Measurements from ENCODE around the gene TUBB1. TPM values are rescaled to one million over a fixed set of nuclear protein-coding genes. Genes with fewer than 3 reads are reported as not detected.
A peak's percentile ranks its signal among the peaks of the same experiment; 100 is the strongest.

Gene TUBB1
- total RNA-seq, 2 donors from 2014 or later = not detected

DNA sequence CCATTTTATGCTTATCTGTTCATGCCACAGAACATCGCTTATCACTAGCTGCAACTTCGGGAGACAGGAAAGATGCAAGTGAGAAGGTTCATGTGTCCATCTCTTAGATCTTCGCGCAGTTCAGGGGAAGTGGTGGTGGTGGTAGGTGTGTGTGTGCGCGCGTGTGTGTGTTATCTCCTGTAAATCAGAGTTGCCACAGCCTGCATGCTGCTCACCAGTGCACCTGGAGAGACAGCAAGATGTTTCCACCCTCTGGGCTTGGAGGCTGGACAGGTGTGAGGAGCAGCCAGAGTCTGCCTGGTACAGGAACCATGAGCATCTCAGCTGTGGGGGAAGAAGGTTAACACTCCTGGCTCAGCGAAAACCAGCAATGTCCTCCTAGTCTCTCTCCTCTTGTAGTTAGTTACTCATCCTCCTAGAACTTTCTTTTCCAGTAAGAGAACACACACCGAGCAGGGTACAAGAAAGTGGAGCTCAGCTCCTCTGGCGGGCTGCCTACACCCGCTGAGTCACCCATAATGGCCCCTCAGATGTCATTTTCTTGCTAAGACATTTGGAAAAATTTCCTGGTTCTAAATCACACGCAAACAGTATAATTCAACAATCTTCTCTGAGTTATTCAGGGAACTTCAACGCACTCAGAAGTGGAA lies 5.1 kb upstream of the TUBB1 start:
- Mint-ChIP-seq H3K27ac (no peak overlapping the region), H3K36me3 (no peaks in the 10 kb centered on the region), H3K27me3 (no peaks in the 10 kb centered on the region), H3K4me3 (no peak overlapping the region), H3K9me3 (no peaks in the 10 kb centered on the region), H3K4me1 (ENCODE audit: low read depth in 2 of 2) (peaks cover 33 to 40% of the 10 kb centered on the region in 2 donors)
- DNase-seq (ENCODE audit: low spot score) (no peak), ATAC-seq (peak in 1 of 2 donors; percentile 24)

- DNase-seq (ENCODE audit: low spot score) = no peak
- Mint-ChIP-seq H3K27ac (no peak overlapping the region), H3K4me3 (no peak overlapping the region), H3K27me3 (no peaks in the 10 kb centered on the region), H3K4me1 (ENCODE audit: low read depth in 2 of 2) (peaks cover 33 to 43% of the 10 kb centered on the region in 2 donors), H3K9me3 (no peaks in the 10 kb centered on the region), H3K36me3 (no peaks in the 10 kb centered on the region)
- ATAC-seq = no peak
Observed at GRCh38 chr20:59014680-59015389, 4.4 kb upstream of the TUBB1 start.

GRCh38 chr20:59015411-59015810 lies 3.8 kb upstream of the TUBB1 start:
- Mint-ChIP-seq H3K27ac (no peak overlapping the region), H3K4me3 (no peak overlapping the region), H3K27me3 (no peaks in the 10 kb centered on the region), H3K4me1 (ENCODE audit: low read depth in 2 of 2) (peaks cover 33 to 43% of the 10 kb centered on the region in 2 donors), H3K36me3 (no peaks in the 10 kb centered on the region), H3K9me3 (no peaks in the 10 kb centered on the region)
- ATAC-seq = no peak
- no peak for DNase-seq (ENCODE audit: low spot score)

GRCh38 chr20:59015812-59016711 lies 3.2 kb upstream of the TUBB1 start:
- no peak overlapping the region for H3K4me3 Mint-ChIP-seq
- H3K4me1 Mint-ChIP-seq (ENCODE audit: low read depth in 2 of 2) = peaks cover 38 to 48% of the 10 kb centered on the region in 2 donors
- H3K9me3 Mint-ChIP-seq = no peaks in the 10 kb centered on the region
- no peak for DNase-seq (ENCODE audit: low spot score)
- H3K36me3 Mint-ChIP-seq = no peaks in the 10 kb centered on the region
- no peaks in the 10 kb centered on the region for H3K27me3 Mint-ChIP-seq
- H3K27ac Mint-ChIP-seq = no peak overlapping the region
- no peak for ATAC-seq

DNA sequence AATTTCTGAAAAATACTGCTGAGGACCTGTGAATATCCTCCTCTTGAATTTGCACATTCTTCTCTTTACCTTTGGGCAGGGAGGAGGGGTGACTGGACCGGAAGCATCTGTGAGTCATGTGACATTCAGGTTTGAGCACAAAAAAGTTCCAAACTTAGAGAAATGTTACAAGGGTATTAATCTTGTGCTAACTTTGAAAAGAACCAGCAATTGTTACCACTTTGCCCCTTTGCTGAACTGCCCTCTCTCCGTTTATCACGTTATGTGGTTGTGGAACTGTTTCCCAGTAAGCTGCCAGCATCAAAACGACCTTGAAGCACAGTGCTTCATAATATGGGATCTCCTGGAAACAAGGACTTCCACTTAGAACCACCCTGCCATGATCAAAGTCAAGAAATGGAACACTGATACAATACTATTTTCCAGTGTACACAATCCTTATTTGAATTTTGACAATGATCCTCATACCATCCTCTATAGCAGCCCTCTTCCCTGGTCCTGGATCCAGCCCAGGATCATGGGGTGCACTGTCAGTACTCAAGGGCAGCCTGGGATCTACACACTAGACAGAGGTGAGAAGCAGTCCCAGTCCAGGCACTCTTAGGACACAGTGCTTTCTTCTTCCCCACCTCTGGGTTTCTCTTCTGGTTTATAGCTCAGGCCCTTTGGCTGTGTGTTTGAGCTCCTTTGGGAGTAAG lies 2.3 kb upstream of the TUBB1 start:
- DNase-seq (ENCODE audit: low spot score) (no peak), ATAC-seq (no peak)
- H3K4me1 Mint-ChIP-seq (ENCODE audit: low read depth in 2 of 2) = peaks cover 34 to 44% of the 10 kb centered on the region in 2 donors
- no peaks in the 10 kb centered on the region for H3K9me3 Mint-ChIP-seq
- H3K4me3 Mint-ChIP-seq = no peak overlapping the region
- H3K36me3 Mint-ChIP-seq = no peaks in the 10 kb centered on the region
- no peaks in the 10 kb centered on the region for H3K27me3 Mint-ChIP-seq
- H3K27ac Mint-ChIP-seq = peak overlapping the region; percentile 28 to 31

DNA sequence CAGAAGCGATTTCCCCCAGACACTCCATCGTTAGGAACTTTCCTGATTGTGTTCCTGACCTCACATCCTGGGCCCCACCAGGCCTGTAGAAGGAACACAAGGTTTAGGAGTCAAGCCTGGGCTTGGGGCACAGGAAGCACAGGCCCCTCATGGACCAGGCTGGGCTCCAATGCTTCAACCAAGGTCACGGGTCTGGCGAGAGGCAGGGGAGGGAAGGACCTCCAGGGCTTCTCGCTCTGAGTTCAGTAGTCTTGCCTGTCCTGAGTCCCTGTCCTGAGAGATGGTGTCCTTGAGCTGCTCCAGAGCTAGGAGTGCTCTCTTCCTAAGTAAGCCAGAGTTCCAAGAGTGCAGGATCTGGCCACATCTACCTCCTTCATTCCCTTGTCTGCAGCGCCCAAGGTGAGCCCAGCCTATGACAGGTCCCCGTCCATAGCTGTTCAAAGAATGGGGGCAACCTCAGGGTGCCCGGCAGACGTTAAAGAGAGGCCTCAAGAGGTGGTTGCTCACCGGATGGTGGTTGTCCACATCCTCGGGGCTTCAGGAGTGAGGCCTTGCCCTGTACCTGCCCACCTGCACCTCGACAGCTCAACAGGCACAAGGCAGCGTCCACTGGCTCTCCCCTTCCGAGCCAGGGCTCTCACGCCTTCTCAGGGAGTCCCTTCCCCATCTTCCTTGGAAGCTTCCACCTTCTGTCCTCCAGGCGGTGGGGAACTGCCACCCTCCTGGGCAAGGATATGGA lies 1.6 kb upstream of the TUBB1 start:
- no peaks in the 10 kb centered on the region for H3K9me3 Mint-ChIP-seq
- H3K27me3 Mint-ChIP-seq = no peaks in the 10 kb centered on the region
- DNase-seq (ENCODE audit: low spot score) = no peak
- peaks cover 4% of the 10 kb centered on the region for H3K36me3 Mint-ChIP-seq
- no peak for ATAC-seq
- no peak overlapping the region for H3K4me3 Mint-ChIP-seq
- peak overlapping the region; percentile 28 to 31 for H3K27ac Mint-ChIP-seq
- H3K4me1 Mint-ChIP-seq (ENCODE audit: low read depth in 2 of 2) = peaks cover 38 to 42% of the 10 kb centered on the region in 2 donors

GRCh38 chr20:59018817-59019216 lies 412 bp upstream of the TUBB1 start:
- no peak overlapping the region for H3K27ac Mint-ChIP-seq
- ATAC-seq (no peak), DNase-seq (ENCODE audit: low spot score) (no peak)
- H3K27me3 Mint-ChIP-seq = no peaks in the 10 kb centered on the region
- no peak overlapping the region for H3K4me3 Mint-ChIP-seq
- peaks cover 34 to 36% of the 10 kb centered on the region in 2 donors for H3K4me1 Mint-ChIP-seq (ENCODE audit: low read depth in 2 of 2)
- peaks cover 6% of the 10 kb centered on the region for H3K36me3 Mint-ChIP-seq
- H3K9me3 Mint-ChIP-seq = no peaks in the 10 kb centered on the region

DNA sequence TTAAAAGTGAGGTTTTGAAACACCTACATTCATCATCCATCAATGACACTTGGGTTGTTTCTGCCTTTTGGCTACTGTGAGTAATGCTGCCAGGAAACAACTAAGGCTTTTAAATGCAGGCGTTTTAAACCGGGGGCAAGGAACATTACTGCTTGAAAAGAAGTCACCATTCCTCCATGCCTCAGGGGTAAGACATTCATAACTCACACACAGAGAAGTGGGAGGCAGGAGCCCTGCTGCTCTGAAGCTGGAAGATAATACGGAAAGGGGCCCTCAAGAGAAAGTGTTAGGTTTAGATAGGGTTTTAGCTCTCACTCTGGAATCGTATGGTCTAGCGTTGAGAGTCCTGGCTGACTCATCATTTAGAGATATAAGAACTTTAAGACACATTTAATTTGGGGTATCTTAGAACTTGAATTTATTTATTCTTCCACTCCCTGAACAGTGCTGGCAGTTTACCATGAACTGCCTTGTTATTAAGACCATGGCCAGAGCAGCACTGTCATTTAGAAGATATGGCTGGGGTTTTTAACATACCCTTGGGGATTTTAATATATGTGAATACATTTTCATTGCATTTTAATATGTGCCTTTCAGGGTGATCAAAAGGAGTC lies 1.8 kb downstream of the TUBB1 start:
- no peak for ATAC-seq

DNA sequence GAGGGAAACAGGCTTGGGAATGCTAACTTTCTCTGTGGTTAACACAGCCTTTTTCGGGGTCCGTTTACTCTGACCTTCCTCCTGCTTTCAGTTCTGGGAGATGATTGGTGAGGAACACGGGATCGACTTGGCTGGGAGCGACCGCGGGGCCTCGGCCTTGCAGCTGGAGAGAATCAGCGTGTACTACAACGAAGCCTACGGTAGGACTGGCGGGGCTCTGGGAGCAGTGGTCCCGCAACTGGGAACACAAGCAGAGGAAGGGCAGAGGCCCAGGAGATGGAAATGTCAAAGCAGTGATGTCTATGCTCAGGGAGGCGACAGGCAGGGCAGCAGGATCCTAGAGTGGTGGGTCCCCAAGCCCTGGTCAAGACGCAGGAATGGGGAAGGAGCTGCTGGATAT lies 3.5 kb downstream of the TUBB1 start:
- Mint-ChIP-seq H3K9me3 (no peaks in the 10 kb centered on the region), H3K4me1 (ENCODE audit: low read depth in 2 of 2) (peaks cover 27 to 38% of the 10 kb centered on the region in 2 donors), H3K36me3 (peaks cover 31% of the 10 kb centered on the region), H3K4me3 (no peak overlapping the region), H3K27me3 (no peaks in the 10 kb centered on the region), H3K27ac (no peak overlapping the region)
- DNase-seq (ENCODE audit: low spot score) (no peak), ATAC-seq (no peak)

More for the DNA sequence above, 1.8 kb downstream of the TUBB1 start:
- no peaks in the 10 kb centered on the region for H3K9me3 Mint-ChIP-seq
- peaks cover 33 to 35% of the 10 kb centered on the region in 2 donors for H3K4me1 Mint-ChIP-seq (ENCODE audit: low read depth in 2 of 2)
- H3K4me3 Mint-ChIP-seq = no peak overlapping the region
- no peak for DNase-seq (ENCODE audit: low spot score)
- H3K27ac Mint-ChIP-seq = no peak overlapping the region
- H3K36me3 Mint-ChIP-seq = peaks cover 18% of the 10 kb centered on the region
- no peaks in the 10 kb centered on the region for H3K27me3 Mint-ChIP-seq

- DNase-seq (ENCODE audit: low spot score) (no peak), ATAC-seq (no peak)
- Mint-ChIP-seq H3K27ac (no peak overlapping the region), H3K9me3 (no peaks in the 10 kb centered on the region), H3K27me3 (no peaks in the 10 kb centered on the region), H3K4me1 (ENCODE audit: low read depth in 2 of 2) (peaks cover 30 to 45% of the 10 kb centered on the region in 2 donors), H3K4me3 (no peak overlapping the region), H3K36me3 (peaks cover 32% of the 10 kb centered on the region)
Observed at GRCh38 chr20:59023616-59024015, 4.4 kb downstream of the TUBB1 start.

GRCh38 chr20:59024111-59024530 lies 4.9 kb downstream of the TUBB1 start:
- Mint-ChIP-seq H3K4me3 (no peak overlapping the region), H3K27ac (no peak overlapping the region), H3K27me3 (no peaks in the 10 kb centered on the region), H3K4me1 (ENCODE audit: low read depth in 2 of 2) (peaks cover 33 to 50% of the 10 kb centered on the region in 2 donors), H3K9me3 (no peaks in the 10 kb centered on the region), H3K36me3 (peaks cover 32% of the 10 kb centered on the region)
- DNase-seq (ENCODE audit: low spot score) (no peak), ATAC-seq (no peak)

GRCh38 chr20:59025086-59025485 lies 5.9 kb downstream of the TUBB1 start:
- H3K27ac Mint-ChIP-seq = no peak overlapping the region
- DNase-seq (ENCODE audit: low spot score) (no peak), ATAC-seq (no peak)
- peaks cover 36 to 57% of the 10 kb centered on the region in 2 donors for H3K4me1 Mint-ChIP-seq (ENCODE audit: low read depth in 2 of 2)
- no peak overlapping the region for H3K4me3 Mint-ChIP-seq
- no peaks in the 10 kb centered on the region for H3K9me3 Mint-ChIP-seq
- H3K36me3 Mint-ChIP-seq = peaks cover 39% of the 10 kb centered on the region
- H3K27me3 Mint-ChIP-seq = no peaks in the 10 kb centered on the region
